K562 (cell line): ENCODE data around the gene FGFR4. TPM values are rescaled to one million over a fixed set of nuclear protein-coding genes. Genes with fewer than 3 reads are reported as not detected.

ENCODE experiments used
- CTCF ChIP-seq, 3 experiments: IDR thresholded peaks in 2 of 3; conservative IDR thresholded peaks in 1 of 3; 2 replicates each; pipeline ENCODE4 v1.5.1; 2011 to 2012; ENCODE audit warnings: low read length in 3 of 3, mild to moderate bottlenecking in 3 of 3, control low read depth in 2 of 3, improper control_type of control experiment in 1 of 3, inconsistent platforms in 1 of 3, low read depth in 1 of 3, mixed read lengths in 1 of 3, moderate library complexity in 1 of 3; ENCODE audit not compliant: insufficient read depth in 2 of 3
- FOS ChIP-seq: IDR thresholded peaks from 3 replicates; pipeline ENCODE4 v1.6.1; 2011; ENCODE audit not compliant: insufficient read length; ENCODE audit errors: extremely low read depth
- HMGN3 ChIP-seq: IDR thresholded peaks from 2 replicates; pipeline ENCODE4 v1.6.1; 2011; ENCODE audit warnings: borderline replicate concordance, low read depth, mild to moderate bottlenecking, mixed read lengths, low read length; ENCODE audit not compliant: insufficient read length; ENCODE audit errors: extremely low read depth
- KAT2B ChIP-seq: IDR thresholded peaks from one replicate; pipeline ENCODE4 v1.6.1; 2012; ENCODE audit warnings: low read depth, mild to moderate bottlenecking, control low read depth, inconsistent platforms, low read length, moderate library complexity
- MTA3 ChIP-seq: fragments of 450-650 bp; formaldehyde crosslinking; IDR thresholded peaks from 2 replicates; pipeline ENCODE4 v1.6.1; 2017; ENCODE audit warnings: mild to moderate bottlenecking, borderline replicate concordance
- PHF21A ChIP-seq: fragments of 450-650 bp; IDR thresholded peaks from 2 replicates; pipeline ENCODE4 v1.6.1; 2017; ENCODE audit warnings: low read depth, borderline replicate concordance
- RERE ChIP-seq: sonication (generic); formaldehyde crosslinking; IDR thresholded peaks from 2 replicates; pipeline ENCODE4 v1.8.0; 2023; ENCODE audit warnings: missing genetic modification reagents, mild to moderate bottlenecking, borderline replicate concordance
- SLC30A9 ChIP-seq: fragments of 250-450 bp; sonication (Bioruptor Pico); IDR thresholded peaks from 2 replicates; pipeline ENCODE4 v1.8.0; 2022; ENCODE audit warnings: mild to moderate bottlenecking, moderate library complexity
- TFAP4 ChIP-seq: sonication (generic); formaldehyde crosslinking; IDR thresholded peaks from 2 replicates; pipeline ENCODE4 v1.8.0; 2022; ENCODE audit warnings: missing genetic modification reagents, mild to moderate bottlenecking, moderate library complexity, borderline replicate concordance
- ZNF764 ChIP-seq: fragments of 250-450 bp; sonication (Bioruptor Pico); IDR thresholded peaks from 2 replicates; pipeline ENCODE4 v1.4.0; 2020; ENCODE audit warnings: low read depth, mild to moderate bottlenecking, moderate library complexity
- ZSCAN29 ChIP-seq: fragments of 450-650 bp; IDR thresholded peaks from 2 replicates; pipeline ENCODE4 v1.6.1; 2017
- polyA plus RNA-seq, 8 experiments: library from polyadenylated mRNA; depleted of rRNA in 4 of 8; stranded (reverse) in 5 of 8; unstranded in 3 of 8; fragments of >200 nt; fragmentation: Nextera tagmentation in 2 of 8; fragmentation: Illumina TruSeq in 1 of 8; extraction: Ambion mirVana in 2 of 8; extraction: Trizol in 1 of 8; gene quantifications; 2 replicates each; pipeline versions ENCODE4 v1.2.1 to v1.2.3, GENCODE V29; 2011 to 2014; ENCODE audit warnings: inconsistent platforms in 1 of 8, missing spikeins in 1 of 8
- total RNA-seq, 7 experiments: library from RNA; depleted of rRNA in 6 of 7; stranded (reverse); fragments of >200 nt in 6 of 7; fragmentation: Illumina TruSeq in 2 of 7; extraction: Trizol in 2 of 7; gene quantifications; 2 replicates each; pipeline versions ENCODE4 v1.2.1 to v1.2.3, GENCODE V29; 2011 to 2021; ENCODE audit warnings: low replicate concordance in 1 of 7

FGFR4 gene
- total and polyA plus RNA-seq, 9 of the 15 experiments (the other 6 are each of a cell fraction or from before 2014, with no cell fraction given): 0.76 to 35.4 (median 7.5) TPM

- TF ChIP-seq CTCF (IDR thresholded peaks at IDR 0.05 in 2 of 3, conservative IDR thresholded peaks at IDR 0.05 in 1 of 3; ENCODE audit: insufficient read depth in 2 of 3, low read depth in 1 of 3, low read length in 3 of 3): no peak
- no peak for TF ChIP-seq ZNF764 (CRISPR knock-in tag)
- no peak; the same call in 1 of the 2 replicates for TF ChIP-seq TFAP4 (CRISPR knock-in tag)
- TF ChIP-seq RERE (CRISPR knock-in tag): no peak
- TF ChIP-seq FOS: no peak
- TF ChIP-seq MTA3: peak; percentile 66; the same call in 1 of the 2 replicates
- TF ChIP-seq KAT2B: no peak
- no peak for TF ChIP-seq PHF21A
- peak; percentile 66 for TF ChIP-seq HMGN3
- no peak for TF ChIP-seq SLC30A9 (CRISPR knock-in tag)
- TF ChIP-seq ZSCAN29: no peak
Measured at GRCh38 chr5:177133096-177133852, 46.6 kb downstream of the FGFR4 start, which contains the start of gene NSD1 (continued).
